NCI-H128 (cell line): ENCODE data around the gene ASF1B.
"Not testable (repeated sequence)": the region's sequence is repeated elsewhere in the genome, so short reads cannot be mapped to it uniquely, and the experiment has no call there.

Experiments
- DNase-seq: peaks from one replicate; lab custom pipeline; 2025; ENCODE audit not compliant: unreplicated experiment; lab: John Stamatoyannopoulos, UW

The ASF1B gene

GRCh38 chr19:14136509-14137281 lies at the start of gene ASF1B:
ASF1B (minus strand) TSS chr19:14136589; CDS start chr19:14136456, 133 bp downstream.
- DNase-seq: peak; percentile 99

- DNase-seq: not testable (repeated sequence)
Measured at GRCh38 chr19:14185691-14186090, 49.3 kb upstream of the ASF1B start.

GRCh38 chr19:14185158-14185557 lies 48.8 kb upstream of the ASF1B start:
- no peak for DNase-seq

GRCh38 chr19:14183741-14184350 lies 47.5 kb upstream of the ASF1B start:
- DNase-seq: no peak

- DNase-seq: no peak
Measured at GRCh38 chr19:14182476-14182875, 46.1 kb upstream of the ASF1B start.

- no peak for DNase-seq
Measured at GRCh38 chr19:14181906-14182305, 45.5 kb upstream of the ASF1B start.

- DNase-seq: not testable (repeated sequence)
Measured at GRCh38 chr19:14181199-14181598, 44.8 kb upstream of the ASF1B start.

- DNase-seq: no peak
Measured at GRCh38 chr19:14177496-14178074, 41.2 kb upstream of the ASF1B start.

- no peak for DNase-seq
Measured at GRCh38 chr19:14175351-14175792, 39.0 kb upstream of the ASF1B start.

- no peak for DNase-seq
Measured at GRCh38 chr19:14174883-14175282, 38.5 kb upstream of the ASF1B start.

- no peak for DNase-seq
Measured at GRCh38 chr19:14168993-14169392, 32.6 kb upstream of the ASF1B start.

- no peak for DNase-seq
Measured at GRCh38 chr19:14168259-14168972, 32.0 kb upstream of the ASF1B start.

GRCh38 chr19:14167576-14168138 lies 31.3 kb upstream of the ASF1B start:
- DNase-seq: no peak

GRCh38 chr19:14166999-14167575 lies 30.7 kb upstream of the ASF1B start:
- DNase-seq: no peak

GRCh38 chr19:14165990-14166830 lies 29.8 kb upstream of the ASF1B start:
- no peak for DNase-seq

- DNase-seq: no peak
Measured at GRCh38 chr19:14164724-14165493, 28.5 kb upstream of the ASF1B start.

- no peak for DNase-seq
Measured at GRCh38 chr19:14164082-14164481, 27.7 kb upstream of the ASF1B start.

- DNase-seq: no peak
Measured at GRCh38 chr19:14162871-14163297, 26.5 kb upstream of the ASF1B start.

GRCh38 chr19:14161305-14161704 lies 24.9 kb upstream of the ASF1B start:
- no peak for DNase-seq
